ENCODE data around the gene RPAP3. TPM values are rescaled to one million over a fixed set of nuclear protein-coding genes. Genes with fewer than 3 reads are reported as not detected.

The RPAP3 gene
- polyA plus RNA-seq, 1 donor (not counting 4 experiments of a cell fraction or from before 2014, with no cell fraction given): 22.9 TPM

DNA sequence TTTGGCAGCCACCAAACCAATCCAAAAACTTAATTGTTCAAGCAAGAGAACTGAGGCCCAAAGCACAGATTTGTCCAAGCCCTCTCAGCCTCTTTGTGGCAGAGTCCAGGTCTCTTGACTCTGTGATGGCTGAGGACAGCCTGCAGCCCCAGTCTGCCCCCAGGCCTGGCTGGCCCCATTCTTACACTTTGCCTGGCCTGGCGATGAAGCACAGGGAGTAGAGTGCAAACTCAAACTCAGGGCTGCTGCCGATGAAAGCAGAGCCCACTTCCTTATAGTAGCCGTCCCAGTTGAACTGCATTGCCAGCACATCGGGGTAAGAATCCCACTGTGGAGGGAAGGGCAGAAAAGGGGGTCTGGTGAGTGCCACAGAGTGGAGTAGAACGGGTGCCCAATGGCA lies 5.6 kb upstream of the RPAP3 start:
- no peak overlapping the region for H2AFZ ChIP-seq (ENCODE audit: control insufficient read depth, low read length)
- no peak overlapping the region for H3K27ac ChIP-seq (ENCODE audit: control insufficient read depth, insufficient read depth, low read length)
- H3K27me3 ChIP-seq (ENCODE audit: control insufficient read depth, extremely low read depth, insufficient read depth, low read length): no peaks in the 10 kb centered on the region
- no peak for FAIRE-seq
- H3K36me3 ChIP-seq (ENCODE audit: control insufficient read depth in 2 of 2, extremely low read depth in 1 of 2, insufficient read depth in 2 of 2, low read length in 2 of 2): no peaks in the 10 kb centered on the region
- no peak overlapping the region for H3K9ac ChIP-seq (ENCODE audit: control insufficient read depth, extremely low read depth, insufficient read depth, low read length)
- H3K4me3 ChIP-seq (ENCODE audit: control insufficient read depth in 2 of 3, extremely low read depth in 1 of 3, insufficient read depth in 2 of 3, low read depth in 1 of 3, low read length in 3 of 3): no peak overlapping the region
- no peaks in the 10 kb centered on the region for H3K79me2 ChIP-seq (ENCODE audit: control insufficient read depth, insufficient read depth, low read length)
- H3K4me2 ChIP-seq (ENCODE audit: control insufficient read depth, extremely low read depth, insufficient read depth, low read depth, low read length): no peak overlapping the region
- peaks cover 17% of the 10 kb centered on the region for H3K4me1 ChIP-seq (ENCODE audit: control insufficient read depth, extremely low read depth, insufficient read depth, low read length)
- no peaks in the 10 kb centered on the region for H4K20me1 ChIP-seq (ENCODE audit: control insufficient read depth, extremely low read depth, insufficient read depth, low read length)
- no peak for TF ChIP-seq EZH2 (IDR thresholded peaks at IDR 0.05; ENCODE audit: low read length)
- TF ChIP-seq, protein P1, sequence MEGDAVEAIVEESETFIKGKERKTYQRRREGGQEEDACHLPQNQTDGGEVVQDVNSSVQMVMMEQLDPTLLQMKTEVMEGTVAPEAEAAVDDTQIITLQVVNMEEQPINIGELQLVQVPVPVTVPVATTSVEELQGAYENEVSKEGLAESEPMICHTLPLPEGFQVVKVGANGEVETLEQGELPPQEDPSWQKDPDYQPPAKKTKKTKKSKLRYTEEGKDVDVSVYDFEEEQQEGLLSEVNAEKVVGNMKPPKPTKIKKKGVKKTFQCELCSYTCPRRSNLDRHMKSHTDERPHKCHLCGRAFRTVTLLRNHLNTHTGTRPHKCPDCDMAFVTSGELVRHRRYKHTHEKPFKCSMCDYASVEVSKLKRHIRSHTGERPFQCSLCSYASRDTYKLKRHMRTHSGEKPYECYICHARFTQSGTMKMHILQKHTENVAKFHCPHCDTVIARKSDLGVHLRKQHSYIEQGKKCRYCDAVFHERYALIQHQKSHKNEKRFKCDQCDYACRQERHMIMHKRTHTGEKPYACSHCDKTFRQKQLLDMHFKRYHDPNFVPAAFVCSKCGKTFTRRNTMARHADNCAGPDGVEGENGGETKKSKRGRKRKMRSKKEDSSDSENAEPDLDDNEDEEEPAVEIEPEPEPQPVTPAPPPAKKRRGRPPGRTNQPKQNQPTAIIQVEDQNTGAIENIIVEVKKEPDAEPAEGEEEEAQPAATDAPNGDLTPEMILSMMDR (optimal IDR thresholded peaks at IDR 0.05 in 1 of 3, IDR thresholded peaks at IDR 0.05 in 1 of 3, conservative IDR thresholded peaks at IDR 0.05 in 1 of 3; ENCODE audit: extremely low read depth in 1 of 3, insufficient read depth in 2 of 3, low read length in 3 of 3): no peak
- no peaks in the 10 kb centered on the region for H3K9me3 ChIP-seq (ENCODE audit: control insufficient read depth, low read depth, low read length)
- H3K9me1 ChIP-seq (ENCODE audit: control insufficient read depth, extremely low read depth, insufficient read depth, low read length): no peaks in the 10 kb centered on the region
- dilution Hi-C loops (cut with MboI; ENCODE audit: extremely low pct_ligation_motif_present, low sequenced_read_pairs): no loop called here
- DNase-seq (ENCODE audit: low read depth, low spot score): no peak

DNA sequence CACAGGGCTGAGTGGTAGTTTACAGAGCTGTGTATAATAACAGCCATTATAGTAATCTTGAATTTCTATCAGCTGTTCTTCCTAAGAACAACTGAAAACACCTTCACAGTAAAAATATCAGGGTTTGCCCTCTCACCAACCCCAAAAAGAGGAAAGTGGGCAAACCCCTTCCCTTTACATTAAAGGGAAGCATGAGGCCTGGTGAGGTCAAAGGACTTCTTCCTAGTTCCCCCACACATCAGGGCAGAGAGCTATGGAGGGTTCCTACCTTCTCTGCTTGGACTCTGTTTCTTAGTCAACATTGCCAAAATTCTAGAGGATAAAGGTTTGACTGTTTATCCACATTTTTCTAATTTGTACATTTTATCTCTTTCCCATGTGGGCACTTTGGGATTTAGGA lies 4.4 kb upstream of the RPAP3 start:
- no peak for FAIRE-seq

More for the DNA sequence above, 4.4 kb upstream of the RPAP3 start:
- Histone ChIP-seq H3K36me3 (ENCODE audit: control insufficient read depth in 2 of 2, extremely low read depth in 1 of 2, insufficient read depth in 2 of 2, low read length in 2 of 2) (no peaks in the 10 kb centered on the region), H3K4me1 (ENCODE audit: control insufficient read depth, extremely low read depth, insufficient read depth, low read length) (peaks cover 7% of the 10 kb centered on the region), H3K9ac (ENCODE audit: control insufficient read depth, extremely low read depth, insufficient read depth, low read length) (no peak overlapping the region), H3K79me2 (ENCODE audit: control insufficient read depth, insufficient read depth, low read length) (peaks cover 4% of the 10 kb centered on the region), H3K9me1 (ENCODE audit: control insufficient read depth, extremely low read depth, insufficient read depth, low read length) (no peaks in the 10 kb centered on the region), H3K27me3 (ENCODE audit: control insufficient read depth, extremely low read depth, insufficient read depth, low read length) (no peaks in the 10 kb centered on the region), H4K20me1 (ENCODE audit: control insufficient read depth, extremely low read depth, insufficient read depth, low read length) (no peaks in the 10 kb centered on the region), H3K4me3 (ENCODE audit: control insufficient read depth in 2 of 3, extremely low read depth in 1 of 3, insufficient read depth in 2 of 3, low read depth in 1 of 3, low read length in 3 of 3) (no peak overlapping the region), H3K4me2 (ENCODE audit: control insufficient read depth, extremely low read depth, insufficient read depth, low read depth, low read length) (no peak overlapping the region), H3K9me3 (ENCODE audit: control insufficient read depth, low read depth, low read length) (no peaks in the 10 kb centered on the region), H3K27ac (ENCODE audit: control insufficient read depth, insufficient read depth, low read length) (no peak overlapping the region), H2AFZ (ENCODE audit: control insufficient read depth, low read length) (no peak overlapping the region)
- dilution Hi-C loops (cut with MboI; ENCODE audit: extremely low pct_ligation_motif_present, low sequenced_read_pairs): no loop called here
- no peak for DNase-seq (ENCODE audit: low read depth, low spot score)
- TF ChIP-seq, protein P1 (optimal IDR thresholded peaks at IDR 0.05 in 1 of 3, IDR thresholded peaks at IDR 0.05 in 1 of 3, conservative IDR thresholded peaks at IDR 0.05 in 1 of 3; ENCODE audit: extremely low read depth in 1 of 3, insufficient read depth in 2 of 3, low read length in 3 of 3): no peak
- TF ChIP-seq EZH2 (IDR thresholded peaks at IDR 0.05; ENCODE audit: low read length): no peak

Data from keratinocyte (primary cell).